Pancreas (tissue), 10 donors: ENCODE data around the gene ARHGAP23. TPM values are rescaled to one million over a fixed set of nuclear protein-coding genes. Genes with fewer than 3 reads are reported as not detected.

Experiments used
- ATAC-seq, 4 donors: fragments of 200-7000 bp; cut with Tn5 transposase; one replicate each; pipeline versions ENCODE4 v1.8.0 to v1.9.1; 2020; ENCODE audit warnings: mild to moderate bottlenecking in 4 of 4, moderate library complexity in 4 of 4
- DNase-seq, 6 donors: peaks; one replicate each; pipeline ENCODE4 v3.0.0-alpha.2; 2020
- FAIRE-seq: peaks from 2 replicates; lab custom pipeline; 2012; peaks lifted over from hg19 to GRCh38; lab: Jason Lieb, UNC
- H3K27ac ChIP-seq, 4 donors: fragments of 200-600 bp; sonication (generic); 1 replicate in 3 of 4; 2 replicates in 1 of 4; pipeline versions ENCODE4 v1.5.0 to v1.8.0; 2020
- H3K27me3 ChIP-seq, 4 donors: fragments of 200-600 bp; one replicate each; pipeline ENCODE4 v1.8.0; 2021
- H3K36me3 ChIP-seq, 3 donors: fragments of 200-600 bp; sonication (generic) in 1 of 3; one replicate each; pipeline versions ENCODE4 v1.5.0 to v1.8.0; 2020 to 2021
- H3K4me1 ChIP-seq, 3 donors: fragments of 200-600 bp; one replicate each; pipeline ENCODE4 v1.8.0; 2021
- H3K4me3 ChIP-seq, 4 donors: fragments of 200-600 bp; sonication (generic) in 2 of 4; one replicate each; pipeline versions ENCODE4 v1.5.0 to v1.8.0; 2020 to 2021
- H3K9me3 ChIP-seq, 4 donors: fragments of 200-600 bp; one replicate each; pipeline ENCODE4 v1.8.0; 2021
- WGBS, 2 donors: extraction: QIAGEN DNeasy Blood & Tissue Kit; methylation state at CpG; one replicate each; pipeline ENCODE4 v1.1.7; 2013; 5-methylcytosine and 5-hydroxymethylcytosine counted together
- intact Hi-C, 3 donors: fragments of 100-400 bp; cut with DNase I; formaldehyde crosslinking; loops; one replicate each; pipeline versions ENCODE4 v1.11.1 to v1.14.2; 2022
- polyA plus RNA-seq, 2 donors: library from polyadenylated mRNA; stranded (reverse); fragments of 200-250 nt; gene quantifications; one replicate each; pipeline ENCODE4 v1.2.3, GENCODE V29; 2013
- total RNA-seq, 6 donors: library from RNA; stranded (reverse); fragmentation: NEBNext Ultra II Directional in 4 of 6; extraction: Animal tissue kit (Norgen Biotek cat#: 25700) in 4 of 6; gene quantifications; one replicate each; pipeline versions ENCODE4 v1.2.1 to v1.2.4, GENCODE V29; 2021 to 2023
- TF ChIP-seq, protein P1 (sequence below), 4 donors: fragments of 200-600 bp; sonication (generic) in 3 of 4; IDR thresholded peaks; one replicate each; pipeline versions ENCODE4 v1.5.0 to v1.8.0; 2021; ENCODE audit warnings: antibody characterized with exemption in 4 of 4
- donor health status: healthy with polysubstance abuse.
- donor health status: DM: no; HTN: no; CAD: no; lungs with moderate emphysema.
- donor health status: DM: no; HTN: no; CAD: no.
- donor health status: control.
- donor health status: control.
- donor health status: Bipolar disorder and iron deficiency.
- donor health status: DM: yes; HTN: yes; CAD: no.
- donor health status: DM: no; HTN: no; CAD: no.
- donor health status: DM: no; HTN: no; CAD: no.
- donor health status: DM: yes; HTN: yes; CAD: no.

ARHGAP23 gene
- total and polyA plus RNA-seq, 8 donors, result 2.5 to 7.1 (median 3.9) TPM

DNA sequence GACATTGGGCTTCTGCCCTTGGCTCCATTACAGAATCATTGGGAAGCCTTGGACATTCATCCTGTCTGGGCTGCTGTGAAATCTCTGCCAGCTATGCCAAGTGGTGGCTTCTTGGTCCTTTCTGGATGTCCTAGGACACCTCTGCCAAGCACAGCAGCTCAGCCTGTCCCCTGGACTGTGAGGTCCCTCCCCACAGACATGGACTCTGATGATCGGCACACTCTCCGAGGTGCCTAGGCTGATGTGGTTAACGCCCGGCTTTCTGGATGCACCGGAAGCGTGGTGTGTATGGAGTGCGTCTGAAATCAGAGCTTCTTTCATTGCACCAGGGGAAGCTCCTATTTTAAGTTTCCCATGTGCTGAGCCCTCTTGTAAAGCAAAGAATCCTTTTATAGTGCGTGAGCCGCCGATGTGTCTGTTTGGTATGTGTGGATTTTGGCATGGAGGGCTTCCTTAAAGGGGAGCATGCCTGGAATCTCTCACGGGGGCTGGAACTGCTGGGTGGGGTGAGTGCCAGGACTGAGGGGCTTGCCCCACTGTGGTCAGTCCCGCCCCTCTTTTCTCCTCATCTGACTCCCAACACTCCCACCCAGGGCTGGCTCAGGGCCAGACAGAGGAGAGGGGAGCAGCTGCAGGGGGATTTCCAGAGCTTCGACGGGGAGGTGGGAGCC, 7.0 kb upstream of the ARHGAP23 start:
- TF ChIP-seq, protein P1, sequence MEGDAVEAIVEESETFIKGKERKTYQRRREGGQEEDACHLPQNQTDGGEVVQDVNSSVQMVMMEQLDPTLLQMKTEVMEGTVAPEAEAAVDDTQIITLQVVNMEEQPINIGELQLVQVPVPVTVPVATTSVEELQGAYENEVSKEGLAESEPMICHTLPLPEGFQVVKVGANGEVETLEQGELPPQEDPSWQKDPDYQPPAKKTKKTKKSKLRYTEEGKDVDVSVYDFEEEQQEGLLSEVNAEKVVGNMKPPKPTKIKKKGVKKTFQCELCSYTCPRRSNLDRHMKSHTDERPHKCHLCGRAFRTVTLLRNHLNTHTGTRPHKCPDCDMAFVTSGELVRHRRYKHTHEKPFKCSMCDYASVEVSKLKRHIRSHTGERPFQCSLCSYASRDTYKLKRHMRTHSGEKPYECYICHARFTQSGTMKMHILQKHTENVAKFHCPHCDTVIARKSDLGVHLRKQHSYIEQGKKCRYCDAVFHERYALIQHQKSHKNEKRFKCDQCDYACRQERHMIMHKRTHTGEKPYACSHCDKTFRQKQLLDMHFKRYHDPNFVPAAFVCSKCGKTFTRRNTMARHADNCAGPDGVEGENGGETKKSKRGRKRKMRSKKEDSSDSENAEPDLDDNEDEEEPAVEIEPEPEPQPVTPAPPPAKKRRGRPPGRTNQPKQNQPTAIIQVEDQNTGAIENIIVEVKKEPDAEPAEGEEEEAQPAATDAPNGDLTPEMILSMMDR (IDR thresholded peaks at IDR 0.05), result no peak
- no peak for FAIRE-seq
- ATAC-seq, result no peak
- Histone ChIP-seq H3K27me3 (peaks cover 0 to 7% (median 0%) of the 10 kb centered on the region in 4 donors), H3K36me3 (no peaks in the 10 kb centered on the region), H3K27ac (no peak overlapping the region), H3K4me3 (no peak overlapping the region), H3K4me1 (no peaks in the 10 kb centered on the region), H3K9me3 (no peaks in the 10 kb centered on the region)
- WGBS, 2 donors, result 28 to 30% methylated on average over 14 of the region's 14 CpGs
- intact Hi-C loops, result no loop called here
- peak in 1 of 6 donors; percentile 46 for DNase-seq

DNA sequence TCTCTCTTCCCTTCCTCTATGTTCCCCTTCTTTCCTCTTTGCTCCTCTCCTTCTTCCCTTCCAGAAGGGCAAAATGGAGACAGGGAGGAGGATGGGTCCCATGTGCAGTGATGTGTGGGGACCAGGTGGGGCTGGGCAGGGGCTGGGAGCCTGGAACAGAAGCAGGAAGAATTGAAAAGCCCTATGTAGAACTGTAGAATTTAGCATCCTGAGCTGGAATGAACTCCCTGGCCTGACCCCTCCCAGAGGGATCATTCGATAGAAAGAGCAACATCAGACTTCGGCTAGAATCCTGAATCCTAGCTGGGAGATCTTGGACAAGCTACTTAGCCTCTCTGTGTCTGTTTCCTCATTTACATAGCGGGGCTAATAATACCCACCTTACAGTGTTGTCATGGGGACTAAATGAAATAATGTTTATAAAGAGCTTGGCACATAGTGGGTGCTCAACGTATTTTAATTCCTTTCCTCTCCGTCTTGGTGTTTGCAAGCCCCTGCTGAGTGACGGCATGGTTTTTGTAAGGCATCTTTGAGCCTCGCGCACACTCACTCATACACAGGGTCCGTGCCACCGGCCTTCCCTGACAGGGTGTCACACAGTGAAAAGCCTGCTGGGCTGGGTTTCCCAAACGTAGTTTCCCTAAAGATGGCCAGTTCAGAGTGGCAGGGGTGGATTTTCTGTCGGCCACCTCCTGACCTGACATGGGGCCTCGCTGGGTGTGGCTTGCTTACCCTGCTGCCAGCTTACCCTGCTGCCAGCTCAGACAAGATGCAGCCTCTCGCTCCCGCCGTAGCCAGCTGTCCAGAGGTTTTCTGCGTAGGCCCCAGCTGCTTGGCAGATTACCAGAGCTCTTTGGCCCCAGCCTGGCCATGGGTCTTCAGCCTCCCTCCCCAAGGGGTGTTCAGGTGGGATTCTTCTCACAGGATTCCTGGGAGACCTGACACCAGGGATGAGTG, 6.1 kb upstream of the ARHGAP23 start:
- H3K4me3 ChIP-seq, result no peak overlapping the region
- WGBS, 2 donors, result 38 to 47% methylated on average over 17 of the region's 17 CpGs
- intact Hi-C loops, result no loop called here
- FAIRE-seq (no peak), ATAC-seq (no peak), DNase-seq (peak in 1 of 6 donors; percentile 36)
- TF ChIP-seq, protein P1 (IDR thresholded peaks at IDR 0.05), result no peak
- H3K4me1 ChIP-seq, result no peaks in the 10 kb centered on the region
- peaks cover 0 to 7% (median 0%) of the 10 kb centered on the region in 4 donors for H3K27me3 ChIP-seq
- no peaks in the 10 kb centered on the region for H3K9me3 ChIP-seq
- H3K27ac ChIP-seq, result no peak overlapping the region
- H3K36me3 ChIP-seq, result no peaks in the 10 kb centered on the region

DNA sequence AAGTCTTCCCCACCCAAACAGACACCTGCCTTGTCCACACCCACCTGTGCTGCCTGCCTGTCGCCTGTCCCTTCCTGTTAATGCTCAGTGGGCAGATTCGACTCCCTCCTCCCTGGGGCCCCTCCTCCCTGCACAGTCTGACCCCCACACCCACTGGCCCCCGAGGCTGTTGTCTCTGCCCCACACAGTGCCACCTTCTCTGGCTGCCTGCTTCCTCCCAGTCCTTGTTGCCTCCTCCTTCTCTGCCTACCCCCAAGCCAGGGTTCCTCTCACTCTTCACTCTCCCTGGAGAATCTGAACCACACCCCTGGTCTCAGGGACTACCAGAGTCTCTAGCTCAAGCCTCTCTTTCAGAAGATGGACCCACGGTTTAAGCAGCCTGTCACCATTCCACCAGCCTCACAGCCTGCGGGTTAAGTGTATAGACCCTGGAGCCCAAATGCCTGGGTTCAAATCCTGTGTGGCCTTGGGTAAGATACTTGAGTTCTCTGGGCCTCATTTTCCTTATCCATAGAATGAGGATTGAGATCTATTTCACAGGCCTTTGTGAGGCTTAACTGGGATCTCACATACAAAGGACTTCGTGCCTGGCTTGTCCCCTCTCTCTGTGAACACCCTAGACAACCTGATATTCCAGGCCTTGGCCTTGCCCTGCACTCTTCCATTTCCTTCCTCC, 3.8 kb upstream of the ARHGAP23 start:
- H3K36me3 ChIP-seq, result no peaks in the 10 kb centered on the region
- 58 to 66% methylated on average over 6 of the region's 6 CpGs for WGBS, 2 donors
- peak in 1 of 6 donors; percentile 39 for DNase-seq
- ATAC-seq, result no peak
- no peak for FAIRE-seq
- TF ChIP-seq, protein P1 (IDR thresholded peaks at IDR 0.05), result no peak
- intact Hi-C loops, result no loop called here
- no peaks in the 10 kb centered on the region for H3K9me3 ChIP-seq
- H3K4me3 ChIP-seq, result no peak overlapping the region
- peaks cover 0 to 7% (median 0%) of the 10 kb centered on the region in 4 donors for H3K27me3 ChIP-seq
- H3K4me1 ChIP-seq, result peaks cover 0 to 6% (median 5%) of the 10 kb centered on the region in 3 donors
- H3K27ac ChIP-seq, result no peak overlapping the region

DNA sequence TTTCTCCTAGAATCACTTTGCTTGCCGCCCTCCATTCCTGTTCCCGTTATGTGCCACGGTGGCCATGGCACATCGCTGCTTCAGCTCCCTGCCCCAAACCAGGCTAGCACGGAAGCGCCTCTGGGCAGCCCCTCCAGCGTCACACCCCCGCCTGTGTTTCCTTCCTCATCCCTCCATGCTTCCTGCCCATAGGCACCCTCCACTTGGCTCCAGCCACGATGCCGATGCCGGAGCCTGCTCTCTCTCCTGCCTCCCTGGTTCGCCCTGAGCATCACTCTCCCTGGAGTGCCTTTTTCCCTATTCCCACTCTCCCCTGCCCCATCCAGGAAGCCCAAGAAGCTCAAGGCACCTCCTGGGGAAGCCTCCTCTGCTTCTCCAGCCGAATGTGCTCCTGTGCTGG, 3.2 kb upstream of the ARHGAP23 start:
- Histone ChIP-seq H3K4me3 (no peak overlapping the region), H3K36me3 (no peaks in the 10 kb centered on the region), H3K27ac (no peak overlapping the region), H3K27me3 (peaks cover 0 to 4% (median 0%) of the 10 kb centered on the region in 4 donors), H3K9me3 (no peaks in the 10 kb centered on the region), H3K4me1 (peaks cover 0 to 6% (median 5%) of the 10 kb centered on the region in 3 donors)
- DNase-seq (no peak), FAIRE-seq (no peak), ATAC-seq (no peak)
- intact Hi-C loops, result no loop called here
- TF ChIP-seq, protein P1 (IDR thresholded peaks at IDR 0.05), result no peak
- 66 to 73% methylated on average over 13 of the region's 13 CpGs for WGBS, 2 donors
